GM21390 (cell line): ENCODE measurements around the gene RAP1GAP2.
A peak's percentile ranks its signal among the peaks of the same experiment; 100 is the strongest.
"Not testable (repeated sequence)": the region's sequence is repeated elsewhere in the genome, so short reads cannot be mapped to it uniquely, and the experiment has no call there.

Experiments
- ATAC-seq: cut with Tn5 transposase; IDR thresholded peaks from one replicate; pipeline ENCODE4 v1.9.1; 2021; ENCODE audit not compliant: unreplicated experiment

The RAP1GAP2 gene

DNA sequence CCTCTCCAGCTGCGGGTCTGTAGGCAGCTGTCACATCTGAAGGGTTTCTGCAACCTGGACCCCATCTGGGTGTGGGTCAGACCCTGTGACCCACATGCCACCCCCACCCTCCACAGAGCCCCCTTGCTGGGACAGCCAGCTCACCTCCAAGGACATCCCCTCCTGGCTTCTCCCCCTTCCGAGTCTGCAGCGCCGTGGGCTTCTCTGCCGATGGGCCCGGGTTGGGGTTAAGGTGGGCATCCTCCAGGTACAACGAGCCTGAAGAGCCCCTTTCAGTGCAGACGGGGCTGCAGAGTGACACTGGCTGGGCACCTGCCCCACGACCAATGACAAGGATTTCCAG is 238.3 kb downstream of the RAP1GAP2 start:
- ATAC-seq, result no peak

GRCh38 chr17:3035256-3035967 is 239.2 kb downstream of the RAP1GAP2 start:
- ATAC-seq, result no peak

DNA sequence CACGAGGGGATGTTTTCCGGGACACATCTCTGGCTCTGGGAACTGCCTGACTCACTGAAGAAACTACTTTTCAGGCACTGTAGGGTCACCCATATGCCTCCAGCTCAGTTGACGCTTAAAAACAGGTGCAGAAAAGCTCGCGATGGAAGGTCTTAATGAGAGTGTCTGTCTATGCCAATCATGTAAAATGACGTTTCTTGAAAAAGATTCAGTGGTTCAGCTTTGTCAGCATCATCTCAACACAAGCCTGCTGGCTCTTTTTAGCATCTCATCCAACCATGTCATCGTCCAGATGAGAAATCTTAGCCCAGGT is 239.7 kb downstream of the RAP1GAP2 start:
- no peak for ATAC-seq

GRCh38 chr17:3036800-3037199 is 240.6 kb downstream of the RAP1GAP2 start:
- no peak for ATAC-seq

GRCh38 chr17:3037259-3037658 is 241.0 kb downstream of the RAP1GAP2 start:
- no peak for ATAC-seq

GRCh38 chr17:3038941-3039340 is 242.7 kb downstream of the RAP1GAP2 start:
- no peak for ATAC-seq

DNA sequence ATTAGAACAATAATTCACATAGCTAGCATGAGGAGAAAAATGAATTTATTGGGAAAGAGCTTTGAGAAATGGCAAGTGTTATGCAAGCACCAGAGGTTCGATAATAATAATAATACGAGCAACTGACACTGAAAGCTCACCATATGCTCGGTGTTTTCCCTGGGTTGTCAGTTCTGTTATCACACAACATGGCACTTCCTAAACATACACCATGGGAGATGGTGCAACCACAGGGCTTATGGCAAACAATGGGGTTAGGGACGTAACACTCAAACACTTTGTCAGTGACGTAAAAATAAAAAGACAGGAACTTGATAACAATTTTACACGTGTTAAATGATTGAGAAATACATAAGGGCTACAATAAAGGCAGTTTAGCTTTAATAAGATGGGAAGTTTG is 243.5 kb downstream of the RAP1GAP2 start:
- no peak for ATAC-seq

- ATAC-seq, result no peak
These were observed 244.6 kb downstream of the RAP1GAP2 start for GRCh38 chr17:3040882-3041281.

DNA sequence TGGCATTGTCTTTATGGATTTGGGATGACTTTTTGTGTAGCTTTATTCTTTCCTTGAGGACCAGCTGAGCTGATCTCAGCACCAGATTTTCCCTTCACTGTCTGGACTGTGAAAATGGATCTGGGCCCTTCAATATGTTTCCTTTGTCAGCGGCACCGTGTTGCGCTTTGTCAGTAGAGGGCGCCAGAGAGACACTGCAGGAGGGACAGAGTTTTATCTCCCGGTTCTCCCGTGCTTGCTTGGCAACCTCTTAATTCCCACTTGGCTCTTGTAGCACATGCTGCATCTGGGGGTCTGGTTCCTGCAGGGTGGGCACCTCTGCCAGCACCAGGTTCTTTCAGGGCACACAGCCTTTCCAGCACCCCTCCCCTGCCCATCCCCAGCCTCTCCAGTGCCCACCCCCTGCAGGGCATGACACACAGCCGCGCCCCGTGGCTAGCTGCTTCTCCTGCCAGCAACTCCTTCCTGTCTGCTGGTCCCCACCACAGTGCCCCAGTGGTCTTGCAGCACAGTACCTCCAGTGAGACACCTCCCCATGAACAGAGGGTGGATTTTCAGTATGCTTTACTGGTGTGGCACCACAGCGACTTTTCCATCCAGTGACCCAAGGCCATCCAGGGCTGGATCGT is 247.6 kb downstream of the RAP1GAP2 start:
- ATAC-seq, result no peak

DNA sequence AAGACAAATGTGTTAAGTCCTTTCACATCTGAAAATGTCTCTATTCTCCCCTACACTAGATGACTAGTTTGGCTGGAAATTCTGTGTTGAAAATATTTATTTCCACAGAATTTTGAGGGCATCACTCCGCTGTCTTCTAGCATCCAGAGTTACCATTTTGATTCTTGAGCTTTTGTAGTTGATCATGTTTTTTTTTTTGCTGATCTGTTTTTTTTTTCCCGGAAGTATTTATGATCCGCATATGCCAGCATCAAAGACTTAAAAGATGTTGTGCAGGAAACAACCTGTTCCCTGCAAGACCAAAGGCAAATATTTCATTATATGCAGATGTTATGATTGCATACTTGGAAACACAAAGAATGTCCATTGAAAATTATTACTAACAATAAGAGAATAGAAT is 250.5 kb downstream of the RAP1GAP2 start:
- no peak for ATAC-seq

DNA sequence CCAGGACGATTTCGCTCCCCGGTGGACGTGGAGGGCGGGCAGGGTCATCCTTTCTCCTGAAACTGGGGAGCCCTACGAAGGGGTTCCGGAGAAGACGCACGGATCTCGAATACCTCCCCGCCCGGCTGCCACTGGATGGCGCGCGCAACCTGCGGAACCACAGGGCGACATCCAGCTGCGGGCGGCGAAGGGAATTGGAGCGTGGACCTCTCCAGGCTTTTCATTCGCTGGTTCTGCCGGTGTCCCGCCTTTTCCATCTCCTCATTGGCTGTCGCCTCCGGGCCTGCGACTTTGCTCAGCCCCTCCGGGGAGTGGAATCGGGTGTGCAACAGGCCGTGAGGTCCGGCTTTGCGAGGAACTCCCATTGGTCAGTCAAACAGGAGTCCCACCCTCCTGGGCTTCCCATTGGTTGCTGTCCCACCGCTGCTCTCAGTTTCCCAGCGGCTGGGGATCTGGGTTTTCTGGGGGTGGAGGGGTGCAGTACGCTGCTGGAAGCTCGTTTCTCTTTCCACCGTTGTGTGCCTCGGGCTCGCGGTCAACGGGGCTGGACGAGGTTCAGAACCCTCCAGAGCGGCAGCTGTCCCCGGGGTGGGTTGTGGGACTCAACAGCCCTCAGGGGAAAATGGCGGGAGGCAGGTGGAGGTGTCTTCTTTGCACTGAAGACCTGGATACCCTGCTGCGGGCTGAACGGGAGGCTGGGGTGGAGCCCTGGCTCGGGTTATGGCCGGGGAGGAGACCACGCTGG is 252.7 kb downstream of the RAP1GAP2 start:
- peak; percentile 89 for ATAC-seq

- ATAC-seq, result no peak
These were observed 253.6 kb downstream of the RAP1GAP2 start for GRCh38 chr17:3049705-3050295.

DNA sequence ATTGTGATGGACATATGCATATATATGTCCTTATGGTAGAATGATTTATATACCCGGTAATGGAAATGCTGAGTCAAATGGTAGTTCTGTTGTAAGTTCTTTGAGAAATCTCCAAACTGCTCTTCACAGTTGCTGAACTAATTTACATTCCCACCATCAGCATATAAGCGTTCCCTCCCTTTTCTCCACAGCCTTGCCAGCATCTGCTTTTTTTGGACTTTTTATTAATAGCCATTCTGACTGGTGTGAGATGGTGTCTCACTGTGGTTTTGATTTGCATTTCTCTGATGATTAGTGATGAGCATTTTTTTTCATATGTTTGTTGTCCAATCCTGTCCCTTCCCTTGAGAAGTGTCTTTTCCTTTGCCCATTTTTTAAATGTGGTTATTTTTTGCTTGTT is 258.6 kb downstream of the RAP1GAP2 start:
- ATAC-seq, result not testable (repeated sequence)

DNA sequence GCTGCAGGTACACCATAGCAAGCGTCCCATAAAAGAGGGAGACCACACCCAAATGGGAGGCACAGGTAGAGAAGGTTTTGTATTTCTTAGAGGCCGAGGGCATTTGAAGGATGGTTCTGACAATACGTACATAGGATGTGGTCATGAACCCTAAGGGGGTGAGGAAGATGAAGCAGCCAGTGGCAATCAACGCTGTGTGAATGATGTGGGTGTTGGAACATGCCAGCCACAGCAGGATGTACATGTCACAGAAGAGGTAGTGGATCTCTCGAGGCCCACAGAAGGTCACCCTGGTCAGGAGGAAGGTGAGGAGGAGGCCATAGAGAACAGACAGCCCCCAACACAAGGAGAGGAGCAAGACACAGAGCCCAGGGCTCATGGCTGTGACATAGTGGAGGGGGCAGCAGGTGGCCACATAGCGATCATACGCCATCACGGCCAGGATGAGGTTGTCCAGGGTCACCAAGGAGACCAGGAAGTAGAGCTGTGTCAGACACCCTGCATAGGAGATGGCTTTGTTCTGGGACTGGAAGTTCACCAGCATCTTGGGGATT is 266.7 kb downstream of the RAP1GAP2 start:
- ATAC-seq, result not testable (repeated sequence)

DNA sequence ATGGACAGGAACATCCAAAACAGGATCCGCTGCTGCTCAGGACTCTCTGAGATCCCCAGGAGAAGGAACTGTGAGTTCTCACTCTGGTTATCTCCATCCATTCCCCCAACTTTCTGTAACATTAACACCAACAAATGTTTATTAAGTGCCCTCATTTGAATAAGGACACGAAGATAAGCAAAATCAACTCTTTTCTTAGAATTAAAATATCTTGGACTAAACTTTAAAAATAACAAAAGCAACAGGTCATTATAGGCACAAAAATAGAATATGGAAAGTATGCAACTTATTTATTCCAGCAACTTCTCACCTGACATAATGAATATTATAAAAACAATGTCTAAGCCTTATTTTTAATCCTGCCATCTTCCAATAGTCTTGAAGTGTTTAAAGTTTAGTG is 267.3 kb downstream of the RAP1GAP2 start, which contains the start of gene OR1D5:
TSS of gene OR1D5 (minus strand) at position 101 of the 400 bp plus-strand sequence. CDS start at position 101, 0 bp downstream.
- not testable (repeated sequence) for ATAC-seq

DNA sequence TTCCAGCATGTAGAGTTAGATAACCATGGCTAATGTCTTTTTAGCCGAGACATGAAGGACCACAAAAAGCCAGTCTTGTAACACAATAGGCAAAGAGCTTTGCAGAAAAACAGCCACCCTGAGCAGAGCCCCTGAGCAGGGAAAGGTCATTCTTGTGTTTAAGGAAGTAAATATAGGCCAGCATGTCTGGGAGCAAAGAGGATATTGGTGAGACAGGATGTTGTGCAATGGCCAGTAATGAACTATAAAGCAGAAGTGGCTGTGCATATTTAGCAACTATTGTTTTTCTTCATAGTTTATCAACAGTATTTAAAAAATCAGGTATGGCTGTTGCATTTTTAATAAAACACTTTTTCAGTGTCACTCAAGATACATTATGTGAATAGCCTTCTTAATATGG is 269.0 kb downstream of the RAP1GAP2 start:
- ATAC-seq, result not testable (repeated sequence)

DNA sequence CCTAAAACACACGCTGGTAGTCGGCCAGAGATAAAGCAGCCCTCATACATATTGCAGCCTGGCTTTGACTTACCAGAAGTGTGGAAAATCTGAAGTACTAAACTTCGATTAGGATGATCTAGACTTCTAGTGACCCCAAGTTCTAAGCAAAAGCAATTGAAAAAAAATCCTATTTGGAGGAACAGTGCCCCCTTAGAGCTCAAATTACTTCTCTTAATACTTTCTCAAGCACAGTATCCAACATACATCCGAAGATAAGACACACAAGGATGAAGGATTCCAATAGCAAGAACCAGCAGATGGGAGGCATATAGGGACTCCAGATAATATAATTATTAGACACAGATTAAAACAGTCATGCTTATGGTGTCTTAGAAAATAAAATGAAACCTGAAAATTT is 277.6 kb downstream of the RAP1GAP2 start:
- ATAC-seq, result not testable (repeated sequence)
